BLaER1 treated with 17β-estradiol and CSF1 and Interleukin-3, amounts not matched to agents 10 nM and 100 nM (cell line): ENCODE measurements around the gene MAP2K5.

Experiments
- H3K27ac ChIP-seq, 11 experiments: shearing (Covaris generic); formaldehyde crosslinking; 2 replicates each; pipeline ENCODE4 v1.8.1; 2022
- H3K27me3 ChIP-seq, 11 experiments: shearing (Covaris generic); formaldehyde crosslinking; 2 replicates each; pipeline ENCODE4 v1.8.1; 2022
- H3K36me3 ChIP-seq, 11 experiments: shearing (Covaris generic); formaldehyde crosslinking; 2 replicates each; pipeline ENCODE4 v1.8.1; 2022
- H3K4me1 ChIP-seq, 10 experiments: shearing (Covaris generic); formaldehyde crosslinking; 2 replicates each; pipeline ENCODE4 v1.8.1; 2022
- H3K4me2 ChIP-seq, 11 experiments: shearing (Covaris generic); formaldehyde crosslinking; 2 replicates each; pipeline ENCODE4 v1.8.1; 2022
- H3K4me3 ChIP-seq, 10 experiments: shearing (Covaris generic); formaldehyde crosslinking; 2 replicates each; pipeline ENCODE4 v1.8.1; 2022
- H3K9ac ChIP-seq, 11 experiments: shearing (Covaris generic); formaldehyde crosslinking; 2 replicates each; pipeline ENCODE4 v1.8.1; 2022
- H3K9me3 ChIP-seq, 11 experiments: shearing (Covaris generic); formaldehyde crosslinking; replicated peaks in 1 of 11; 2 replicates each; pipeline ENCODE4 v1.8.1; 2022
- H4K20me1 ChIP-seq, 11 experiments: shearing (Covaris generic); formaldehyde crosslinking; 2 replicates each; pipeline ENCODE4 v1.8.1; 2022
- Cebpa-rat ChIP-seq, 11 experiments: shearing (Covaris generic); IDR thresholded peaks; 2 replicates each; pipeline ENCODE4 v1.8.1; 2022

MAP2K5 gene

GRCh38 chr15:67720556-67721175 lies 178.2 kb downstream of the MAP2K5 start:
- no peaks in the 10 kb centered on the region for H4K20me1 ChIP-seq
- peaks cover 0 to 4% (median 0%) of the 10 kb centered on the region in 10 experiments; a peak in 1 of 20 replicates for H3K4me1 ChIP-seq
- no peaks in the 10 kb centered on the region for H3K27me3 ChIP-seq
- H3K9ac ChIP-seq, result no peak overlapping the region
- no peak for TF ChIP-seq Cebpa-rat (IDR thresholded peaks at IDR 0.05)
- no peaks in the 10 kb centered on the region for H3K9me3 ChIP-seq
- no peak overlapping the region for H3K27ac ChIP-seq
- peaks cover 0 to 25% (median 8%) of the 10 kb centered on the region in 11 experiments; a peak in 13 of 22 replicates for H3K36me3 ChIP-seq
- no peak overlapping the region for H3K4me3 ChIP-seq
- H3K4me2 ChIP-seq, result no peak overlapping the region

GRCh38 chr15:67722030-67722817 lies 179.7 kb downstream of the MAP2K5 start:
- no peak overlapping the region for H3K9ac ChIP-seq

GRCh38 chr15:67723294-67724024 lies 181.0 kb downstream of the MAP2K5 start:
- Histone ChIP-seq H3K36me3 (peaks cover 0 to 25% (median 8%) of the 10 kb centered on the region in 11 experiments; a peak in 11 of 22 replicates), H3K9me3 (no peaks in the 10 kb centered on the region), H3K4me3 (no peak overlapping the region), H3K27me3 (no peaks in the 10 kb centered on the region), H3K27ac (no peak overlapping the region), H3K4me2 (no peak overlapping the region), H3K9ac (no peak overlapping the region), H3K4me1 (peaks cover 0 to 4% (median 0%) of the 10 kb centered on the region in 10 experiments; a peak in 1 of 20 replicates), H4K20me1 (no peaks in the 10 kb centered on the region)
- TF ChIP-seq Cebpa-rat (IDR thresholded peaks at IDR 0.05), result no peak

More at GRCh38 chr15:67722030-67722817, 179.7 kb downstream of the MAP2K5 start:
- no peaks in the 10 kb centered on the region for H4K20me1 ChIP-seq
- H3K4me1 ChIP-seq, result peaks cover 0 to 4% (median 0%) of the 10 kb centered on the region in 10 experiments; a peak in 1 of 20 replicates
- no peak for TF ChIP-seq Cebpa-rat (IDR thresholded peaks at IDR 0.05)
- H3K27me3 ChIP-seq, result no peaks in the 10 kb centered on the region
- H3K4me3 ChIP-seq, result no peak overlapping the region
- peaks cover 0 to 25% (median 8%) of the 10 kb centered on the region in 11 experiments; a peak in 11 of 22 replicates for H3K36me3 ChIP-seq
- no peaks in the 10 kb centered on the region for H3K9me3 ChIP-seq
- H3K27ac ChIP-seq, result no peak overlapping the region
- H3K4me2 ChIP-seq, result no peak overlapping the region

GRCh38 chr15:67724691-67725375 lies 182.3 kb downstream of the MAP2K5 start:
- Histone ChIP-seq H4K20me1 (no peaks in the 10 kb centered on the region), H3K27ac (no peak overlapping the region), H3K27me3 (no peaks in the 10 kb centered on the region), H3K9me3 (no peaks in the 10 kb centered on the region), H3K36me3 (peaks cover 0 to 20% (median 8%) of the 10 kb centered on the region in 11 experiments; a peak in 12 of 22 replicates), H3K4me3 (no peak overlapping the region), H3K9ac (no peak overlapping the region), H3K4me2 (no peak overlapping the region), H3K4me1 (peaks cover 0 to 4% (median 0%) of the 10 kb centered on the region in 10 experiments; a peak in 1 of 20 replicates)
- TF ChIP-seq Cebpa-rat (IDR thresholded peaks at IDR 0.05), result no peak

- Histone ChIP-seq H3K36me3 (peaks cover 0 to 6% (median 0%) of the 10 kb centered on the region in 11 experiments; a peak in 5 of 22 replicates), H3K27me3 (no peaks in the 10 kb centered on the region), H3K9ac (no peak overlapping the region), H3K9me3 (no peaks in the 10 kb centered on the region), H3K4me2 (no peak overlapping the region), H4K20me1 (no peaks in the 10 kb centered on the region), H3K4me3 (no peak overlapping the region), H3K4me1 (no peaks in the 10 kb centered on the region; a peak in 1 of 20 replicates), H3K27ac (no peak overlapping the region)
- TF ChIP-seq Cebpa-rat (IDR thresholded peaks at IDR 0.05), result no peak
Observed at GRCh38 chr15:67730135-67730534, 187.6 kb downstream of the MAP2K5 start.

- peaks cover 4 to 11% (median 7%) of the 10 kb centered on the region in 10 experiments; a peak in 14 of 20 replicates for H3K4me1 ChIP-seq
- no peaks in the 10 kb centered on the region for H4K20me1 ChIP-seq
- no peak overlapping the region for H3K9ac ChIP-seq
- no peaks in the 10 kb centered on the region for H3K27me3 ChIP-seq
- no peaks in the 10 kb centered on the region; a peak in 1 of 22 replicates for H3K36me3 ChIP-seq
- TF ChIP-seq Cebpa-rat (IDR thresholded peaks at IDR 0.05), result no peak
- H3K4me2 ChIP-seq, result no peak overlapping the region
- H3K27ac ChIP-seq, result no peak overlapping the region
- no peaks in the 10 kb centered on the region for H3K9me3 ChIP-seq
- H3K4me3 ChIP-seq, result no peak overlapping the region
Observed at GRCh38 chr15:67731112-67731721, 188.7 kb downstream of the MAP2K5 start.

- TF ChIP-seq Cebpa-rat (IDR thresholded peaks at IDR 0.05), result no peak
- peaks cover 4 to 11% (median 7%) of the 10 kb centered on the region in 10 experiments; a peak in 14 of 20 replicates for H3K4me1 ChIP-seq
- H3K4me3 ChIP-seq, result no peak overlapping the region
- H3K27me3 ChIP-seq, result no peaks in the 10 kb centered on the region
- no peak overlapping the region for H3K27ac ChIP-seq
- no peaks in the 10 kb centered on the region; a peak in 1 of 22 replicates for H3K36me3 ChIP-seq
- no peaks in the 10 kb centered on the region for H4K20me1 ChIP-seq
- H3K9me3 ChIP-seq, result no peaks in the 10 kb centered on the region
- no peak overlapping the region for H3K9ac ChIP-seq
- no peak overlapping the region for H3K4me2 ChIP-seq
Observed at GRCh38 chr15:67732164-67732563, 189.7 kb downstream of the MAP2K5 start.

GRCh38 chr15:67732671-67733374 lies 190.3 kb downstream of the MAP2K5 start:
- Histone ChIP-seq H3K9me3 (no peaks in the 10 kb centered on the region), H3K27me3 (no peaks in the 10 kb centered on the region), H3K4me1 (peaks cover 4 to 11% (median 7%) of the 10 kb centered on the region in 10 experiments; a peak in 14 of 20 replicates), H3K4me2 (no peak overlapping the region), H3K36me3 (no peaks in the 10 kb centered on the region; a peak in 1 of 22 replicates), H3K27ac (no peak overlapping the region), H4K20me1 (no peaks in the 10 kb centered on the region), H3K4me3 (no peak overlapping the region), H3K9ac (no peak overlapping the region)
- no peak for TF ChIP-seq Cebpa-rat (IDR thresholded peaks at IDR 0.05)
